NB4 (cell line): ENCODE measurements around the gene LMBR1.

Experiments
- DNase-seq: peaks from one replicate; pipeline ENCODE4 v3.0.0; 2010; ENCODE audit warnings: low read depth
- H3K4me3 ChIP-seq: one replicate; pipeline ENCODE4 v1.5.1; 2011; ENCODE audit warnings: mild to moderate bottlenecking, low read depth, low read length, moderate library complexity
- CTCF ChIP-seq: IDR thresholded peaks from one replicate; pipeline ENCODE4 v1.5.1; 2012; ENCODE audit warnings: low read depth, low read length
- MAX ChIP-seq: IDR thresholded peaks from 2 replicates; pipeline ENCODE4 v1.6.1; 2011; ENCODE audit warnings: low read depth, low read length
- MYC ChIP-seq: IDR thresholded peaks from 2 replicates; pipeline ENCODE4 v1.6.1; 2011; ENCODE audit warnings: low read depth, low read length
- POLR2A ChIP-seq: IDR thresholded peaks from 2 replicates; pipeline ENCODE4 v1.6.1; 2011; ENCODE audit warnings: mild to moderate bottlenecking; ENCODE audit not compliant: insufficient read length; ENCODE audit errors: extremely low read depth

LMBR1 gene

GRCh38 chr7:156656598-156656997, 236.4 kb downstream of the LMBR1 start:
- DNase-seq = no peak
- no peak for TF ChIP-seq CTCF
- TF ChIP-seq MAX = no peak
- TF ChIP-seq MYC = no peak
- no peak for TF ChIP-seq POLR2A
- H3K4me3 ChIP-seq = no peak overlapping the region

- no peak overlapping the region for H3K4me3 ChIP-seq
- TF ChIP-seq MYC = no peak
- TF ChIP-seq CTCF = no peak
- no peak for TF ChIP-seq MAX
- TF ChIP-seq POLR2A = no peak
- DNase-seq = no peak
Observed at GRCh38 chr7:156655983-156656382, 237.0 kb downstream of the LMBR1 start.

GRCh38 chr7:156655251-156655650, 237.7 kb downstream of the LMBR1 start:
- H3K4me3 ChIP-seq = no peak overlapping the region
- DNase-seq = no peak
- TF ChIP-seq MAX = no peak
- no peak for TF ChIP-seq MYC
- TF ChIP-seq CTCF = no peak

GRCh38 chr7:156654511-156655234, 238.3 kb downstream of the LMBR1 start:
- DNase-seq = no peak
- TF ChIP-seq MYC (no peak), POLR2A (no peak), MAX (no peak), CTCF (no peak)
- no peak overlapping the region for H3K4me3 ChIP-seq

GRCh38 chr7:156652886-156653568, 240.0 kb downstream of the LMBR1 start:
- DNase-seq = peak; percentile 17
- no peak overlapping the region for H3K4me3 ChIP-seq
- no peak for TF ChIP-seq POLR2A
- TF ChIP-seq MAX = no peak
- TF ChIP-seq MYC = no peak
- TF ChIP-seq CTCF = no peak
